Neural cell (in vitro differentiated cells): ENCODE measurements around the gene HNRNPF. TPM values are rescaled to one million over a fixed set of nuclear protein-coding genes. Genes with fewer than 3 reads are reported as not detected.

Source experiments
- H2AFZ ChIP-seq: fragments of 200-600, 300-800 bp; sonication (generic), shearing (Covaris generic); 2 replicates; pipeline ENCODE4 v1.6.0; 2014; ENCODE audit warnings: low read depth, mild to moderate bottlenecking, antibody characterized with exemption, low read length, moderate library complexity
- H3F3A ChIP-seq: fragments of 200-600 bp; shearing (Covaris generic); 2 replicates; pipeline ENCODE4 v1.6.1; 2016; ENCODE audit warnings: mild to moderate bottlenecking, moderate library complexity, mixed read lengths, antibody characterized with exemption, low read length; ENCODE audit not compliant: insufficient read depth, poor library complexity, severe bottlenecking
- H3K27ac ChIP-seq: fragments of 200-600, 300-800 bp; sonication (generic), shearing (Covaris generic); 2 replicates; pipeline ENCODE4 v1.5.1; 2014; ENCODE audit warnings: mild to moderate bottlenecking, low read length, moderate library complexity
- H3K27me3 ChIP-seq: fragments of 300-800, 200-600 bp; sonication (generic), shearing (Covaris generic); 2 replicates; pipeline ENCODE4 v1.6.0; 2014; ENCODE audit warnings: mild to moderate bottlenecking, low read depth, low read length, moderate library complexity; ENCODE audit not compliant: insufficient read depth
- H3K36me3 ChIP-seq: fragments of 300-800, 200-600 bp; sonication (generic), shearing (Covaris generic); 2 replicates; pipeline ENCODE4 v1.5.1; 2014; ENCODE audit warnings: mild to moderate bottlenecking, antibody characterized with exemption, low read length, moderate library complexity; ENCODE audit not compliant: insufficient read depth
- H3K4me2 ChIP-seq: fragments of 300-800, 200-600 bp; sonication (generic), shearing (Covaris generic); 2 replicates; pipeline ENCODE4 v1.6.0; 2014; ENCODE audit warnings: mild to moderate bottlenecking, low read length
- H3K4me3 ChIP-seq: fragments of 300-800, 200-600 bp; sonication (generic), shearing (Covaris generic); 2 replicates; pipeline ENCODE4 v1.5.1; 2014; ENCODE audit warnings: mild to moderate bottlenecking, low read length, moderate library complexity
- H3K79me2 ChIP-seq: fragments of 200-600 bp; shearing (Covaris generic); replicated peaks from 2 replicates; pipeline ENCODE4 v1.6.0; 2014; ENCODE audit warnings: mild to moderate bottlenecking, low read length, moderate library complexity; ENCODE audit not compliant: insufficient read depth
- H3K9ac ChIP-seq: fragments of 300-800, 200-600 bp; sonication (generic), shearing (Covaris generic); 2 replicates; pipeline ENCODE4 v1.6.1; 2016; ENCODE audit warnings: mild to moderate bottlenecking, low read length, mixed read lengths
- H3K9me2 ChIP-seq: fragments of 200-600 bp; shearing (Covaris generic); 2 replicates; pipeline ENCODE4 v1.6.1; 2016; ENCODE audit warnings: mild to moderate bottlenecking, low read length, mixed read lengths; ENCODE audit not compliant: insufficient read depth
- H3K9me3 ChIP-seq: fragments of 200-600, 300-800 bp; sonication (generic), shearing (Covaris generic); 2 replicates; pipeline ENCODE4 v1.6.1; 2016; ENCODE audit warnings: mild to moderate bottlenecking, mixed run types, low read length, moderate library complexity, mixed read lengths
- H4K20me1 ChIP-seq: fragments of 200-600 bp; shearing (Covaris generic); 2 replicates; pipeline ENCODE4 v1.6.1; 2016; ENCODE audit warnings: mild to moderate bottlenecking, mixed run types; ENCODE audit not compliant: insufficient read depth
- EP300 ChIP-seq: fragments of 450-650 bp; conservative IDR thresholded peaks from 2 replicates; pipeline ENCODE4 v1.6.1; 2014; ENCODE audit warnings: antibody characterized with exemption, mild to moderate bottlenecking, moderate library complexity; ENCODE audit not compliant: poor library complexity, severe bottlenecking
- EZH2 ChIP-seq: fragments of 200-600, 300-800 bp; shearing (Covaris generic), sonication (generic); IDR thresholded peaks from 2 replicates; pipeline ENCODE4 v1.6.1; 2014; ENCODE audit warnings: antibody characterized with exemption, low read length, borderline replicate concordance, mild to moderate bottlenecking; ENCODE audit not compliant: insufficient read depth, poor library complexity, severe bottlenecking
- MXI1 ChIP-seq: fragments of 450-650 bp; conservative IDR thresholded peaks from 2 replicates; pipeline ENCODE4 v1.6.1; 2014; ENCODE audit warnings: antibody characterized with exemption, mild to moderate bottlenecking; ENCODE audit not compliant: poor library complexity, severe bottlenecking
- POLR2AphosphoS5 ChIP-seq: IDR thresholded peaks from 2 replicates; pipeline ENCODE4 v1.6.1; 2012
- RAD21 ChIP-seq: fragments of 450-650 bp; conservative IDR thresholded peaks from 2 replicates; pipeline ENCODE4 v1.6.1; 2014; ENCODE audit warnings: antibody characterized with exemption, mild to moderate bottlenecking, moderate library complexity
- SMC3 ChIP-seq: fragments of 450-650 bp; conservative IDR thresholded peaks from 2 replicates; pipeline ENCODE4 v1.6.1; 2014; ENCODE audit warnings: antibody characterized with exemption, mild to moderate bottlenecking, moderate library complexity; ENCODE audit not compliant: poor library complexity
- TAF1 ChIP-seq: IDR thresholded peaks from 2 replicates; pipeline ENCODE4 v1.6.1; 2012; ENCODE audit warnings: low read depth
- polyA plus RNA-seq: library from polyadenylated mRNA; depleted of rRNA; stranded (reverse); fragments of >200 nt; gene quantifications from 2 replicates; pipeline ENCODE4 v1.2.3, GENCODE V29; 2014
- TF ChIP-seq, protein P1 (sequence below): IDR thresholded peaks from 2 replicates; pipeline ENCODE4 v1.6.1; 2012; ENCODE audit warnings: borderline replicate concordance
- TF ChIP-seq, protein P2 (sequence below): fragments of 450-650 bp; IDR thresholded peaks from 2 replicates; pipeline ENCODE4 v1.5.1; 2014; ENCODE audit warnings: antibody characterized with exemption, mild to moderate bottlenecking, moderate library complexity; ENCODE audit not compliant: poor library complexity, severe bottlenecking

HNRNPF gene
- polyA plus RNA-seq, 1 donor from 2014 or later, result 65.0 TPM

DNA sequence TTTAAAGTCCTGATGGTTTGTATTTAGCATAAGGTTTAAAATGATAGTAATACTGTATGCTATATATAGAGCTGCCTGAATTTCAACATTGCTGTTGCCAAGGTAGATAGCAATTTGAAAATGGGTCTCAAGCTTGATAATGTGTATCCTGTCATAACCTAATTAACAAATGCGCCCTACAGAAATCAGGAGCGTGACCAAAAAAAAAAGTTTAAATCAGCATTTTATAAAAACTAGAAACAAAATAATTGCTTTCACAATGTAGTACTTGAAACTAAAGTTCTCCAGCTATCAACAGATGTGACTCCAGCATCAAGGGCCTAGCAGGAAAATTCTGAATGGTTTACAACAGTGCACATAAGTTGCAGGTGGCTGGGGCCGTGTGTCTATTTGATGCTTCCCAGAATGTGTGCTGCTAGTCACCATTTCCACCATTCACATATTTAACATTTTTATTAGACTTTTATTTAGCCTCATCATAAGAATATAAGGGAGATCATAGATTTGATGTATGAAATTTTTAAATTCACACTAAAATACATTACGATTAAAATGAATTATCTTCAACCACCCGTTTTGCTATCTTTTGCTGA, 23.5 kb downstream of the HNRNPF start:
- H3K9me2 ChIP-seq, result no peaks in the 10 kb centered on the region
- H3K9me3 ChIP-seq, result no peaks in the 10 kb centered on the region
- H2AFZ ChIP-seq, result no peak overlapping the region
- no peaks in the 10 kb centered on the region for H4K20me1 ChIP-seq
- H3K4me3 ChIP-seq, result no peak overlapping the region
- no peak overlapping the region for H3K9ac ChIP-seq
- H3K79me2 ChIP-seq, result no peaks in the 10 kb centered on the region
- no peak overlapping the region for H3K27ac ChIP-seq
- H3K36me3 ChIP-seq, result no peaks in the 10 kb centered on the region
- H3K4me2 ChIP-seq, result no peak overlapping the region
- no peaks in the 10 kb centered on the region for H3F3A ChIP-seq
- TF ChIP-seq POLR2AphosphoS5 (no peak), SMC3 (no peak), RAD21 (no peak), EP300 (no peak), MXI1 (no peak), TAF1 (no peak), EZH2 (no peak)
- TF ChIP-seq, protein P1, sequence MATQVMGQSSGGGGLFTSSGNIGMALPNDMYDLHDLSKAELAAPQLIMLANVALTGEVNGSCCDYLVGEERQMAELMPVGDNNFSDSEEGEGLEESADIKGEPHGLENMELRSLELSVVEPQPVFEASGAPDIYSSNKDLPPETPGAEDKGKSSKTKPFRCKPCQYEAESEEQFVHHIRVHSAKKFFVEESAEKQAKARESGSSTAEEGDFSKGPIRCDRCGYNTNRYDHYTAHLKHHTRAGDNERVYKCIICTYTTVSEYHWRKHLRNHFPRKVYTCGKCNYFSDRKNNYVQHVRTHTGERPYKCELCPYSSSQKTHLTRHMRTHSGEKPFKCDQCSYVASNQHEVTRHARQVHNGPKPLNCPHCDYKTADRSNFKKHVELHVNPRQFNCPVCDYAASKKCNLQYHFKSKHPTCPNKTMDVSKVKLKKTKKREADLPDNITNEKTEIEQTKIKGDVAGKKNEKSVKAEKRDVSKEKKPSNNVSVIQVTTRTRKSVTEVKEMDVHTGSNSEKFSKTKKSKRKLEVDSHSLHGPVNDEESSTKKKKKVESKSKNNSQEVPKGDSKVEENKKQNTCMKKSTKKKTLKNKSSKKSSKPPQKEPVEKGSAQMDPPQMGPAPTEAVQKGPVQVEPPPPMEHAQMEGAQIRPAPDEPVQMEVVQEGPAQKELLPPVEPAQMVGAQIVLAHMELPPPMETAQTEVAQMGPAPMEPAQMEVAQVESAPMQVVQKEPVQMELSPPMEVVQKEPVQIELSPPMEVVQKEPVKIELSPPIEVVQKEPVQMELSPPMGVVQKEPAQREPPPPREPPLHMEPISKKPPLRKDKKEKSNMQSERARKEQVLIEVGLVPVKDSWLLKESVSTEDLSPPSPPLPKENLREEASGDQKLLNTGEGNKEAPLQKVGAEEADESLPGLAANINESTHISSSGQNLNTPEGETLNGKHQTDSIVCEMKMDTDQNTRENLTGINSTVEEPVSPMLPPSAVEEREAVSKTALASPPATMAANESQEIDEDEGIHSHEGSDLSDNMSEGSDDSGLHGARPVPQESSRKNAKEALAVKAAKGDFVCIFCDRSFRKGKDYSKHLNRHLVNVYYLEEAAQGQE, result no peak
- TF ChIP-seq, protein P2, sequence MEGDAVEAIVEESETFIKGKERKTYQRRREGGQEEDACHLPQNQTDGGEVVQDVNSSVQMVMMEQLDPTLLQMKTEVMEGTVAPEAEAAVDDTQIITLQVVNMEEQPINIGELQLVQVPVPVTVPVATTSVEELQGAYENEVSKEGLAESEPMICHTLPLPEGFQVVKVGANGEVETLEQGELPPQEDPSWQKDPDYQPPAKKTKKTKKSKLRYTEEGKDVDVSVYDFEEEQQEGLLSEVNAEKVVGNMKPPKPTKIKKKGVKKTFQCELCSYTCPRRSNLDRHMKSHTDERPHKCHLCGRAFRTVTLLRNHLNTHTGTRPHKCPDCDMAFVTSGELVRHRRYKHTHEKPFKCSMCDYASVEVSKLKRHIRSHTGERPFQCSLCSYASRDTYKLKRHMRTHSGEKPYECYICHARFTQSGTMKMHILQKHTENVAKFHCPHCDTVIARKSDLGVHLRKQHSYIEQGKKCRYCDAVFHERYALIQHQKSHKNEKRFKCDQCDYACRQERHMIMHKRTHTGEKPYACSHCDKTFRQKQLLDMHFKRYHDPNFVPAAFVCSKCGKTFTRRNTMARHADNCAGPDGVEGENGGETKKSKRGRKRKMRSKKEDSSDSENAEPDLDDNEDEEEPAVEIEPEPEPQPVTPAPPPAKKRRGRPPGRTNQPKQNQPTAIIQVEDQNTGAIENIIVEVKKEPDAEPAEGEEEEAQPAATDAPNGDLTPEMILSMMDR, result no peak
- H3K27me3 ChIP-seq, result no peaks in the 10 kb centered on the region

DNA sequence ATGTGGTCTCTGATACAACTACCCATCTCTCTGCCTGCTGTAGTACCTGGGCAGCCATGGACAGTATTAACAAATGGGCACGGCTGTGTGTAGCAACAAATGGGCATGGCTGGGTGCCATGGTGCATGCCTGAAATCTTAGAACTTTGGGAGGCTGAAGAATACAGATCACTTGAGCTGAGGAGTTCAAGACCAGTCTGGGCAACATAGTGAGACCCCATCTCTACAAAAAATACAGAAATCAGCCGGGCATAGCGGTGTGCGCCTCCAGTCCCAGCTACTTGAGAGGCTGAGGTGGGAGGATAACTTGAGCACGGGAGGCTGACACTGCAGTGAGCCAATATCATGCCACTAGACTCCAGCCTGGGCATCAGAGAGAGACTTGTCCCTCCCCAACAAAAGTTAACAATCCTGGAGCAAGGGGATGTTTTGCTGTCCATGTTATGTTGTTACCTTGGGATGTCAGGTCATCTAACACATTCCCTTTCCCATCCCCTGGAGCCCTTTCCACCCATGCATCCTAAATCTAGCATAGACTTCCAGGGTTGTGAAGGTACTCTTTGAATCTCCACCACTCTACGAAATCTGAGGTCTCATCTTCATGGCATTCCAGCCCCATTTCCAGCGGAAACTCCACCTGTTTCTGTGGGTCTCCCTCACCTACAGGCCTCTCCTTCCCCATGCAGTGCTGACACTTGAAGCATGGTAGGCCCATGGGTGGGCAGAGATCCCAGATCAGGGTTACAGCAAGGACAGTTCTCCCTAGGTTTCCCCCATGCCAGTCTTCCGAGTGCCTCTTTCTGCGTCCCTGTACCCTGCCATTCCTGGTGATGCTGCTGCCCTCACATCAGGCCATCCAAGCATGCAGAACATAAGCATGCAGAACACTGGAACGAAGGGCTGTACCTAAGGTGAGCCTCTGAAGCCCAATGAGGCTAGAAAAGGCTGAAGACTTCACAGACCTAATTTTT, 24.4 kb downstream of the HNRNPF start:
- Histone ChIP-seq H3K4me3 (no peak overlapping the region), H3F3A (no peaks in the 10 kb centered on the region), H3K36me3 (no peaks in the 10 kb centered on the region), H3K27me3 (no peaks in the 10 kb centered on the region), H2AFZ (no peak overlapping the region), H3K9ac (no peak overlapping the region), H3K4me2 (no peak overlapping the region), H3K9me3 (no peaks in the 10 kb centered on the region), H3K79me2 (no peaks in the 10 kb centered on the region), H4K20me1 (no peaks in the 10 kb centered on the region), H3K9me2 (no peaks in the 10 kb centered on the region), H3K27ac (no peak overlapping the region)
- TF ChIP-seq, protein P2, result no peak
- TF ChIP-seq TAF1, result no peak
- no peak for TF ChIP-seq RAD21
- no peak for TF ChIP-seq POLR2AphosphoS5
- TF ChIP-seq SMC3, result no peak
- TF ChIP-seq EZH2, result no peak
- no peak for TF ChIP-seq MXI1
- TF ChIP-seq EP300, result no peak
- TF ChIP-seq, protein P1, result no peak
